GM21390 (cell line): ENCODE results near the gene PAPPA2.

Source experiments
- ATAC-seq: cut with Tn5 transposase; IDR thresholded peaks from one replicate; pipeline ENCODE4 v1.9.1; 2021; ENCODE audit not compliant: unreplicated experiment

The PAPPA2 gene

GRCh38 chr1:176494436-176494835, 31.5 kb downstream of the PAPPA2 start:
- ATAC-seq, result no peak

GRCh38 chr1:176499671-176500070, 36.7 kb downstream of the PAPPA2 start:
- ATAC-seq, result no peak

GRCh38 chr1:176501599-176501998, 38.6 kb downstream of the PAPPA2 start:
- no peak for ATAC-seq

GRCh38 chr1:176504848-176505553, 42.0 kb downstream of the PAPPA2 start:
- no peak for ATAC-seq

- ATAC-seq, result no peak
These were observed 50.0 kb downstream of the PAPPA2 start for GRCh38 chr1:176512966-176513365.

GRCh38 chr1:176515310-176515709, 52.3 kb downstream of the PAPPA2 start:
- no peak for ATAC-seq

GRCh38 chr1:176517484-176517883, 54.5 kb downstream of the PAPPA2 start:
- no peak for ATAC-seq

GRCh38 chr1:176521211-176521610, 58.2 kb downstream of the PAPPA2 start:
- no peak for ATAC-seq

GRCh38 chr1:176522310-176522845, 59.4 kb downstream of the PAPPA2 start:
- ATAC-seq, result no peak

- ATAC-seq, result no peak
These were observed 66.6 kb downstream of the PAPPA2 start for GRCh38 chr1:176529395-176530090.

- no peak for ATAC-seq
These were observed 68.1 kb downstream of the PAPPA2 start for GRCh38 chr1:176531036-176531435.

- no peak for ATAC-seq
These were observed 69.2 kb downstream of the PAPPA2 start for GRCh38 chr1:176531921-176532897.

GRCh38 chr1:176533020-176533419, 70.0 kb downstream of the PAPPA2 start:
- ATAC-seq, result no peak

GRCh38 chr1:176536588-176536987, 73.6 kb downstream of the PAPPA2 start:
- ATAC-seq, result no peak

GRCh38 chr1:176539018-176539417, 76.0 kb downstream of the PAPPA2 start:
- ATAC-seq, result no peak

- no peak for ATAC-seq
These were observed 77.5 kb downstream of the PAPPA2 start for GRCh38 chr1:176540428-176540827.

- no peak for ATAC-seq
These were observed 78.7 kb downstream of the PAPPA2 start for GRCh38 chr1:176541663-176542062.

GRCh38 chr1:176542352-176542751, 79.4 kb downstream of the PAPPA2 start:
- ATAC-seq, result no peak

- no peak for ATAC-seq
These were observed 80.6 kb downstream of the PAPPA2 start for GRCh38 chr1:176543360-176544129.

- no peak for ATAC-seq
These were observed 82.2 kb downstream of the PAPPA2 start for GRCh38 chr1:176545034-176545639.
